ENCODE measurements around the gene ZNF420.
"Not testable (repeated sequence)": the region's sequence is repeated elsewhere in the genome, so short reads cannot be mapped to it uniquely, and the experiment has no call there.

The ZNF420 gene

GRCh38 chr19:37077934-37078716 is at the start of gene ZNF420:
TSS of gene ZNF420 (plus strand) at chr19:37078433. CDS start at chr19:37089119, 10,686 bp downstream.
- TF ChIP-seq CTCF (conservative IDR thresholded peaks at IDR 0.05; ENCODE audit: low read depth, low read length), result no peak
- H3K4me3 ChIP-seq (ENCODE audit: low read length), result peak within 1 kb of the TSS; percentile 99
- DNase-seq (ENCODE audit: low read depth), result peak; percentile 88

- no peak for TF ChIP-seq CTCF (conservative IDR thresholded peaks at IDR 0.05; ENCODE audit: low read depth, low read length)
- DNase-seq (ENCODE audit: low read depth), result no peak
- H3K4me3 ChIP-seq (ENCODE audit: low read length), result no peak overlapping the region
Observed at GRCh38 chr19:37045140-37045539, 33.1 kb upstream of the ZNF420 start.

GRCh38 chr19:37055330-37055729 is 22.9 kb upstream of the ZNF420 start:
- no peak for DNase-seq (ENCODE audit: low read depth)
- TF ChIP-seq CTCF (conservative IDR thresholded peaks at IDR 0.05; ENCODE audit: low read depth, low read length), result no peak

GRCh38 chr19:37056776-37057175 is 21.5 kb upstream of the ZNF420 start:
- DNase-seq (ENCODE audit: low read depth), result no peak
- H3K4me3 ChIP-seq (ENCODE audit: low read length), result no peak overlapping the region
- no peak for TF ChIP-seq CTCF (conservative IDR thresholded peaks at IDR 0.05; ENCODE audit: low read depth, low read length)

More at GRCh38 chr19:37055330-37055729, 22.9 kb upstream of the ZNF420 start:
- no peak overlapping the region for H3K4me3 ChIP-seq (ENCODE audit: low read length)

- no peak overlapping the region for H3K4me3 ChIP-seq (ENCODE audit: low read length)
- DNase-seq (ENCODE audit: low read depth), result no peak
- no peak for TF ChIP-seq CTCF (conservative IDR thresholded peaks at IDR 0.05; ENCODE audit: low read depth, low read length)
Observed at GRCh38 chr19:37059142-37059541, 19.1 kb upstream of the ZNF420 start.

- H3K4me3 ChIP-seq (ENCODE audit: low read length); DNase-seq (ENCODE audit: low read depth): not testable (repeated sequence)
Observed at GRCh38 chr19:37064886-37065285, 13.3 kb upstream of the ZNF420 start.

- no peak overlapping the region for H3K4me3 ChIP-seq (ENCODE audit: low read length)
- no peak for DNase-seq (ENCODE audit: low read depth)
- TF ChIP-seq CTCF (conservative IDR thresholded peaks at IDR 0.05; ENCODE audit: low read depth, low read length), result no peak
Observed at GRCh38 chr19:37074111-37074510, 4.1 kb upstream of the ZNF420 start.
